H1 (cell line): ENCODE results near the gene SAMD7. TPM values are rescaled to one million over a fixed set of nuclear protein-coding genes. Genes with fewer than 3 reads are reported as not detected.

Experiments
- CTCF ChIA-PET: fragments of 300-600 bp; sonication (Branson Sonifier 250); formaldehyde crosslinking; loops from one replicate; lab custom pipeline; 2021; ENCODE audit not compliant: partially characterized antibody; lab: Charles Lee
- POLR2A ChIA-PET: fragments of 300-600 bp; sonication (Branson Sonifier 250); formaldehyde crosslinking; loops from one replicate; lab custom pipeline; 2021; ENCODE audit warnings: inconsistent platforms; ENCODE audit not compliant: partially characterized antibody; lab: Charles Lee
- DNase-seq, 2 experiments: peaks; one replicate each; pipeline versions ENCODE4 v3.0.0 to v3.0.0-alpha.2; 2010 to 2022; ENCODE audit warnings: low spot score in 2 of 2, low read depth in 1 of 2, mixed read lengths in 1 of 2
- FAIRE-seq: peaks from 2 replicates; lab custom pipeline; 2011; peaks lifted over from hg19 to GRCh38; lab: Jason Lieb, UNC
- H2AFZ ChIP-seq: 2 replicates; pipeline ENCODE4 v1.8.1; 2012; ENCODE audit warnings: low read length, inconsistent platforms
- H2AK5ac ChIP-seq: 2 replicates; pipeline ENCODE4 v1.6.1; 2013; ENCODE audit warnings: low read depth, low read length
- H2BK120ac ChIP-seq: replicated peaks from 2 replicates; pipeline ENCODE3; 2013; ENCODE audit warnings: low read depth, low read length, inconsistent platforms
- H2BK12ac ChIP-seq: 2 replicates; pipeline ENCODE4 v1.6.1; 2013; ENCODE audit warnings: low read depth, low read length
- H2BK15ac ChIP-seq: 2 replicates; pipeline ENCODE4 v1.6.1; 2013; ENCODE audit warnings: low read length
- H2BK20ac ChIP-seq: 2 replicates; pipeline ENCODE4 v1.6.1; 2013; ENCODE audit warnings: low read length
- H2BK5ac ChIP-seq: 2 replicates; pipeline ENCODE4 v1.6.1; 2013; ENCODE audit warnings: low read depth, low read length
- H3K14ac ChIP-seq: 2 replicates; pipeline ENCODE4 v1.6.1; 2013; ENCODE audit warnings: inconsistent platforms; ENCODE audit not compliant: insufficient read length
- H3K18ac ChIP-seq: 2 replicates; pipeline ENCODE4 v1.6.1; 2013; ENCODE audit warnings: low read length; ENCODE audit errors: extremely low read depth
- H3K23ac ChIP-seq: 2 replicates; pipeline ENCODE4 v1.6.1; 2013; ENCODE audit warnings: inconsistent platforms; ENCODE audit not compliant: insufficient read length
- H3K23me2 ChIP-seq: 2 replicates; pipeline ENCODE4 v1.6.1; 2013; ENCODE audit warnings: low read depth, low read length
- H3K27ac ChIP-seq: 2 replicates; pipeline ENCODE4 v1.6.1; 2011; ENCODE audit warnings: low read depth, low read length, inconsistent platforms
- H3K27me3 ChIP-seq, 4 experiments: replicated peaks in 1 of 4; 1 replicate in 1 of 4; 2 replicates in 3 of 4; pipeline versions ENCODE4 v1.6.1 to v1.8.1; 2011 to 2013; ENCODE audit warnings: low read length in 3 of 4, mild to moderate bottlenecking in 3 of 4, inconsistent platforms in 2 of 4, mixed read lengths in 2 of 4, moderate library complexity in 1 of 4; ENCODE audit not compliant: control insufficient read depth in 3 of 4, insufficient read depth in 3 of 4; ENCODE audit errors: extremely low read depth in 1 of 4
- H3K36me3 ChIP-seq, 4 experiments: 2 replicates each; pipeline versions ENCODE4 v1.6.1 to v1.8.1; 2011 to 2013; ENCODE audit warnings: mild to moderate bottlenecking in 4 of 4, low read length in 3 of 4, moderate library complexity in 2 of 4, control low read depth in 1 of 4, inconsistent platforms in 1 of 4; ENCODE audit not compliant: insufficient read depth in 4 of 4, control insufficient read depth in 2 of 4
- H3K4ac ChIP-seq: replicated peaks from 2 replicates; pipeline ENCODE3; 2013; ENCODE audit warnings: low read length, low read depth, mixed read lengths, inconsistent platforms; ENCODE audit not compliant: insufficient read length
- H3K4me1 ChIP-seq, 4 experiments: replicated peaks in 1 of 4; 1 replicate in 1 of 4; 2 replicates in 3 of 4; pipeline versions ENCODE4 v1.6.1 to v1.8.1; 2011 to 2013; ENCODE audit warnings: low read length in 3 of 4, inconsistent platforms in 2 of 4, mixed read lengths in 1 of 4; ENCODE audit not compliant: insufficient read depth in 4 of 4, control insufficient read depth in 3 of 4
- H3K4me2 ChIP-seq, 2 experiments: 2 replicates each; pipeline versions ENCODE4 v1.6.1 to v1.8.1; 2011 to 2013; ENCODE audit warnings: low read depth in 2 of 2, low read length in 2 of 2, control low read depth in 1 of 2, inconsistent platforms in 1 of 2, mild to moderate bottlenecking in 1 of 2; ENCODE audit not compliant: insufficient read depth in 1 of 2
- H3K4me3 ChIP-seq, 4 experiments: fragments of 200-600, 300-600 bp in 1 of 4; sonication (generic), shearing (Covaris generic), sonication (Bioruptor Twin) in 1 of 4; 2 replicates each; pipeline versions ENCODE4 v1.5.1 to v1.8.1; 2011 to 2016; ENCODE audit warnings: low read length in 4 of 4, low read depth in 3 of 4, control low read depth in 2 of 4, inconsistent platforms in 2 of 4, mild to moderate bottlenecking in 2 of 4, mixed read lengths in 1 of 4, moderate library complexity in 1 of 4; ENCODE audit not compliant: insufficient read depth in 2 of 4; ENCODE audit errors: extremely low read depth in 1 of 4
- H3K56ac ChIP-seq: replicated peaks from 2 replicates; pipeline ENCODE3; 2013; ENCODE audit warnings: low read depth, mild to moderate bottlenecking, mixed read lengths, low read length, inconsistent platforms; ENCODE audit not compliant: insufficient read length
- H3K79me1 ChIP-seq: 2 replicates; pipeline ENCODE4 v1.6.1; 2013; ENCODE audit warnings: low read depth, low read length, control low read depth
- H3K79me2 ChIP-seq, 2 experiments: 2 replicates each; pipeline versions ENCODE4 v1.6.1 to v1.8.1; 2012 to 2013; ENCODE audit warnings: low read length in 2 of 2, mild to moderate bottlenecking in 2 of 2, inconsistent platforms in 1 of 2; ENCODE audit not compliant: insufficient read depth in 2 of 2, control insufficient read depth in 1 of 2
- H3K9ac ChIP-seq, 4 experiments: replicated peaks in 1 of 4; 1 replicate in 1 of 4; 2 replicates in 3 of 4; pipeline versions ENCODE4 v1.6.1 to v1.8.1; 2011 to 2013; ENCODE audit warnings: low read depth in 3 of 4, low read length in 3 of 4, control low read depth in 2 of 4, mild to moderate bottlenecking in 2 of 4, moderate library complexity in 2 of 4, inconsistent platforms in 1 of 4; ENCODE audit errors: extremely low read depth in 1 of 4
- H3K9me3 ChIP-seq, 2 experiments: 2 replicates each; pipeline versions ENCODE4 v1.6.1 to v1.8.1; 2012 to 2013; ENCODE audit warnings: mild to moderate bottlenecking in 2 of 2, moderate library complexity in 2 of 2, control low read depth in 1 of 2, inconsistent platforms in 1 of 2, low read depth in 1 of 2, low read length in 1 of 2, mixed read lengths in 1 of 2; ENCODE audit not compliant: insufficient read depth in 2 of 2
- H4K20me1 ChIP-seq, 2 experiments: replicated peaks in 1 of 2; 2 replicates each; pipeline versions ENCODE3 to v1.8.1; 2011 to 2013; ENCODE audit warnings: inconsistent platforms in 2 of 2, low read length in 2 of 2, mild to moderate bottlenecking in 1 of 2; ENCODE audit not compliant: insufficient read depth in 2 of 2, control insufficient read depth in 1 of 2
- H4K5ac ChIP-seq: 2 replicates; pipeline ENCODE4 v1.6.1; 2013; ENCODE audit warnings: low read length, low read depth, mixed read lengths, inconsistent platforms; ENCODE audit not compliant: insufficient read length
- H4K8ac ChIP-seq: 2 replicates; pipeline ENCODE4 v1.8.0; 2013; ENCODE audit warnings: mild to moderate bottlenecking, moderate library complexity, low read length, inconsistent platforms; ENCODE audit not compliant: insufficient read depth; ENCODE audit errors: extremely low read depth
- H4K91ac ChIP-seq: replicated peaks from 2 replicates; pipeline ENCODE3; 2013; ENCODE audit warnings: low read length, mixed read lengths, inconsistent platforms; ENCODE audit not compliant: insufficient read length
- CEBPB ChIP-seq: IDR thresholded peaks from 2 replicates; pipeline ENCODE4 v1.6.1; 2012; ENCODE audit warnings: low read depth, low read length
- CTCF ChIP-seq, 3 experiments: IDR thresholded peaks; 1 replicate in 2 of 3; 2 replicates in 1 of 3; pipeline versions ENCODE4 v1.5.1 to v1.6.1; 2011; ENCODE audit warnings: low read length in 3 of 3, mild to moderate bottlenecking in 3 of 3, inconsistent platforms in 2 of 3, low read depth in 1 of 3, moderate library complexity in 1 of 3; ENCODE audit not compliant: insufficient read depth in 1 of 3; ENCODE audit errors: control extremely low read depth in 1 of 3
- EGR1 ChIP-seq: IDR thresholded peaks from 2 replicates; pipeline ENCODE4 v1.6.1; 2011; ENCODE audit warnings: low read depth, low read length, borderline replicate concordance
- FOSL1 ChIP-seq: IDR thresholded peaks from 2 replicates; pipeline ENCODE4 v1.6.1; 2011; ENCODE audit warnings: mild to moderate bottlenecking, low read depth, low read length, moderate library complexity; ENCODE audit not compliant: insufficient read depth
- HDAC6 ChIP-seq: IDR thresholded peaks from one replicate; pipeline ENCODE4 v1.7.1; 2012; ENCODE audit warnings: low read depth, mild to moderate bottlenecking, inconsistent platforms, low read length, moderate library complexity
- RXRA ChIP-seq: IDR thresholded peaks from 2 replicates; pipeline ENCODE4 v1.6.1; 2011; ENCODE audit warnings: low read depth, mild to moderate bottlenecking, low read length, moderate library complexity; ENCODE audit not compliant: insufficient read depth
- SAP30 ChIP-seq: fragments of 300-600 bp; sonication (generic); IDR thresholded peaks from 2 replicates; pipeline ENCODE4 v1.7.1; 2012; ENCODE audit warnings: low read length, moderate library complexity, mild to moderate bottlenecking, inconsistent platforms; ENCODE audit not compliant: insufficient read depth, insufficient replicate concordance
- TAF7 ChIP-seq: optimal IDR thresholded peaks from 2 replicates; pipeline ENCODE3; 2011; ENCODE audit warnings: low read depth, mild to moderate bottlenecking, inconsistent platforms, low read length, moderate library complexity, borderline replicate concordance
- WGBS, 2 experiments: shearing (Covaris generic) in 1 of 2; methylation state at CpG; one replicate each; pipeline versions ENCODE4 v1.1.6 to v1.1.7; 2013 to 2015; ENCODE audit warnings: low lambda C conversion rate in 2 of 2, mixed read lengths in 2 of 2, inconsistent platforms in 1 of 2, low coverage in 1 of 2, missing lambda C conversion rate in 1 of 2; ENCODE audit not compliant: insufficient replicate concordance in 2 of 2, insufficient coverage in 1 of 2, insufficient read length in 1 of 2; ENCODE audit errors: extremely low coverage in 1 of 2, missing lambda C conversion rate in 1 of 2; 5-methylcytosine and 5-hydroxymethylcytosine counted together
- polyA plus RNA-seq, 7 experiments: library from polyadenylated mRNA; depleted of rRNA in 3 of 7; stranded (reverse) in 5 of 7; unstranded in 2 of 7; fragments of >200 nt in 5 of 7; fragments of 200-250 nt in 2 of 7; gene quantifications; 1 replicate in 5 of 7; 2 replicates in 1 of 7; 4 replicates in 1 of 7; pipeline versions ENCODE4 v1.2.1 to v1.2.3, GENCODE V29; 2011 to 2013; ENCODE audit warnings: missing spikeins in 2 of 7, mixed read lengths in 2 of 7
- total RNA-seq: library from RNA; stranded (reverse); fragmentation: NEBNext Ultra II Directional; extraction: Animal tissue kit (Norgen Biotek cat#: 25700); gene quantifications from 2 replicates; pipeline ENCODE4 v1.2.1, GENCODE V29; 2021

SAMD7 gene
- total and polyA plus RNA-seq, 2 of the 8 experiments (the other 6 are each of a cell fraction or from before 2014, with no cell fraction given): not detected

- Histone ChIP-seq H3K18ac (no peak overlapping the region), H3K4me1 (no peaks in the 10 kb centered on the region), H3K4me3 (no peak overlapping the region), H2AFZ (no peak overlapping the region), H3K56ac (no peak overlapping the region), H3K4me2 (no peak overlapping the region), H4K91ac (no peak overlapping the region), H4K5ac (no peak overlapping the region), H3K36me3 (no peaks in the 10 kb centered on the region), H2BK12ac (no peak overlapping the region), H3K14ac (no peak overlapping the region), H3K79me2 (no peaks in the 10 kb centered on the region), H3K9me3 (no peaks in the 10 kb centered on the region), H4K20me1 (no peaks in the 10 kb centered on the region), H3K27me3 (no peaks in the 10 kb centered on the region), H3K9ac (no peak overlapping the region), H2AK5ac (no peak overlapping the region), H3K79me1 (no peaks in the 10 kb centered on the region), H3K23me2 (no peaks in the 10 kb centered on the region), H3K23ac (no peak overlapping the region), H3K4ac (no peak overlapping the region), H3K27ac (no peak overlapping the region), H4K8ac (no peak overlapping the region), H2BK15ac (no peak overlapping the region), H2BK20ac (no peak overlapping the region), H2BK120ac (no peak overlapping the region), H2BK5ac (no peak overlapping the region)
- DNase-seq (no peak), FAIRE-seq (no peak)
- WGBS, 2 experiments: 89% methylated on average over 3 of the region's 3 CpGs; no CpG with 5 or more reads in 1 of the 2 experiments
- POLR2A ChIA-PET: no interaction called here
- CTCF ChIA-PET: interaction anchor here (1.1 kb wide), 1 partner anchor 160 kb away, joined by 3 read pairs; no protein-coding TSS in a partner anchor
- TF ChIP-seq CEBPB: no peak
- TF ChIP-seq TAF7: no peak
- TF ChIP-seq HDAC6: no peak
- no peak for TF ChIP-seq RXRA
- TF ChIP-seq SAP30: no peak
- TF ChIP-seq EGR1: no peak
- no peak for TF ChIP-seq FOSL1
- TF ChIP-seq CTCF (IDR thresholded peaks at IDR 0.05; ENCODE audit: control extremely low read depth in 1 of 3, insufficient read depth in 1 of 3, low read depth in 1 of 3, low read length in 3 of 3): no peak
Observed at GRCh38 chr3:169930843-169931242, 19.5 kb downstream of the SAMD7 start.
